GM12872 (cell line): ENCODE data around the gene VPS13D.

Experiments used
- CTCF ChIP-seq: IDR thresholded peaks from 3 replicates; pipeline ENCODE4 v1.5.1; 2011; ENCODE audit warnings: low read depth, mild to moderate bottlenecking, low read length, moderate library complexity; ENCODE audit not compliant: insufficient read depth

The VPS13D gene

GRCh38 chr1:12206792-12207424 lies 22.9 kb upstream of the VPS13D start:
- TF ChIP-seq CTCF = no peak

- no peak for TF ChIP-seq CTCF
Measured at GRCh38 chr1:12208271-12208670, 21.6 kb upstream of the VPS13D start.

- TF ChIP-seq CTCF = peak; percentile 96
Measured at GRCh38 chr1:12208764-12209494, 20.9 kb upstream of the VPS13D start.

GRCh38 chr1:12209495-12209832 lies 20.4 kb upstream of the VPS13D start:
- no peak for TF ChIP-seq CTCF

GRCh38 chr1:12215118-12215961 lies 14.5 kb upstream of the VPS13D start:
- no peak for TF ChIP-seq CTCF

GRCh38 chr1:12219800-12220199 lies 10.0 kb upstream of the VPS13D start:
- no peak for TF ChIP-seq CTCF

- TF ChIP-seq CTCF = no peak
Measured at GRCh38 chr1:12220890-12221289, 8.9 kb upstream of the VPS13D start.
